ENCODE results near the gene GADD45B.

GRCh38 chr19:2507109-2507508, 31.2 kb downstream of the GADD45B start:
- TF ChIP-seq PATZ1 (tag by site-specific recombination; IDR thresholded peaks at IDR 0.05): 0 out of 2 replicates have a peak, but pooled peaks have one; percentile 11
- no peak for TF ChIP-seq ZNF175 (tag by site-specific recombination; IDR thresholded peaks at IDR 0.05)
- no peak for TF ChIP-seq CTCF (tag by site-specific recombination; IDR thresholded peaks at IDR 0.05)
- TF ChIP-seq REST (tag by site-specific recombination; IDR thresholded peaks at IDR 0.05): no peak
- no peak for TF ChIP-seq ZNF518A (tag by site-specific recombination; conservative IDR thresholded peaks at IDR 0.05; ENCODE audit: low read depth)
- TF ChIP-seq KLF16 (tag by site-specific recombination; IDR thresholded peaks at IDR 0.05): no peak
- no peak for TF ChIP-seq ZSCAN18 (tag by site-specific recombination; IDR thresholded peaks at IDR 0.05)
- no peak for TF ChIP-seq BCL6B (tag by site-specific recombination; IDR thresholded peaks at IDR 0.05)
- no peak for TF ChIP-seq ZNF837 (tag by site-specific recombination; IDR thresholded peaks at IDR 0.05)
- peak; percentile 91 for TF ChIP-seq ZNF600 (tag by site-specific recombination; IDR thresholded peaks at IDR 0.05)
- TF ChIP-seq YY1 (tag by site-specific recombination; IDR thresholded peaks at IDR 0.05): no peak
- no peak for TF ChIP-seq ZNF23 (tag by site-specific recombination; IDR thresholded peaks at IDR 0.05; ENCODE audit: borderline replicate concordance)
- TF ChIP-seq ZNF140 (tag by site-specific recombination; IDR thresholded peaks at IDR 0.05): no peak

Data from HEK293 (cell line).